HG03097 (cell line): ENCODE data around the gene KCNH3.

ENCODE experiments used
- ATAC-seq: cut with Tn5 transposase; IDR thresholded peaks from one replicate; pipeline ENCODE4 v1.9.1; 2021; ENCODE audit not compliant: unreplicated experiment, low FRiP score

The KCNH3 gene

GRCh38 chr12:49559011-49559675, 20.3 kb downstream of the KCNH3 start:
- ATAC-seq: no peak

DNA sequence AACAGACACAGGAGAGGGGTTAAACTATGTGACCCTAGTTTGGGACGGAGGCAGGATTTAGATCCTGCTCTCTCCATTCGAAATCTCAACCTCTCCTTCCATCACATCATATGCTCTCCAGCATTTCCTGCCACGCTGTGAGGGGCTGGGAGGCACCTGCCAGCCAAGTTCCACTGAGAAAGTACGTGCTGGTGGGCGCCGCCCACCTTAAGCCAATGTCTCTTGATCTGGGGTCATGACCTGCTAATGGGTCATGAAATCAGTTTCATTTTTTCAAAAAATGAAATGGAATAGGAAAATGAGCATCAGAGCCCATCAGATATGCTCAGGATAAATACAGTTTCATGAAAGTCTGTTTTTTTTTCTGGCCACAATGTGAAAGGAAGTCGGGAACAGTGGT, 21.9 kb downstream of the KCNH3 start:
- ATAC-seq: no peak

GRCh38 chr12:49562233-49562632, 23.4 kb downstream of the KCNH3 start:
- no peak for ATAC-seq

DNA sequence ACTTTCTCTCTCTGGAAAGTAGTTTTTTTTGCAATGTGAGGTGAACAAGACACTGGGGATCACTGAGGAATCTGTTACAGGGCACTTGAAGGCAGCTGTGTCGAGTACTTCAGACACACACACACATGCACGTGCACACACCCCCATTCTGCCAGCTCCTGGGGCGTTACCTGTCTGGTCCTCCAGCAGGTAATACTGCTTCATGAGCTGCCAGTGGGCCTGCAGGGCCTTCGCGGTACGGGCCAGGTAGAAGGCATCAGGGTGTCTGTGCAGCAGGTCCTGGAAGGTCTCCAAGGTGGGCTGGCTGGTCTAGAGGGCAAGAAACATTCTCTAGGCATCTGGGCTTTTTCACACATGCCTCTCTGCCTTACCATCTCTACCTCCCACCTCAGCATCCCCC, 24.0 kb downstream of the KCNH3 start:
- no peak for ATAC-seq

DNA sequence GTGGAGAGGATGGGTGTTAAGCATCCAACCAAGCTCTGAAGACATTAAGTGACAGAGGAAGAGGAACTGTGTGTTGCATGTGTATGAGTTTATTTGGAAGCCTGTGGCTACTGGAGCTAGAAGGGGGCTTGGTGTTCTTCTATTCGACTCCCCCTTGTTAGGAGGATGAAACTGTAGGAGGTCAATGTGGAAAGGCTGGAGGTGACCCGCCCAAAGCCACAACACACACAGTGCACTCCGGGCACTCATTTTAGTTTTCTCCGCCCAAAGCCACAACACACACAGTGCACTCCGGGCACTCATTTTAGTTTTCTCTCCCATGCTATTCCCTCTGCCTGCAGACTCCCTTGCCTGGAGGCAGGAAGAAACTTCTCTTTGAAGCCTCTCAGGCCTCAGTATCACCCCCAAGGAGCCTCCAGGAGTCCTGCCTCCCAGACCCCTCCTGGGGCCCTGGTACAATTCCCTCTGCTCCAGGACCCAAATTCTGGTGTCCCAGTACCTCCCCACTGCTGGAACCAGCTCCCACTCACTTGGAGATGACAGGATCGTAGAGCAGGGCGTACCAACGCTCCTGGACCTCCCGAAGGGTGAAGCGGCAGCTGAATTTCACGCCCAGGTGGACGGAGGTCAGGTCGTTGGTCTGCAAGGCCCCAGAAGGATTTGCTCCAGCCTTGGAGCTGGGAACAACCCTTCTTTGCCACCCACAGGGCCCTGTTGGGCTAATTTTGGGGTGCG, 25.3 kb downstream of the KCNH3 start:
- no peak for ATAC-seq

DNA sequence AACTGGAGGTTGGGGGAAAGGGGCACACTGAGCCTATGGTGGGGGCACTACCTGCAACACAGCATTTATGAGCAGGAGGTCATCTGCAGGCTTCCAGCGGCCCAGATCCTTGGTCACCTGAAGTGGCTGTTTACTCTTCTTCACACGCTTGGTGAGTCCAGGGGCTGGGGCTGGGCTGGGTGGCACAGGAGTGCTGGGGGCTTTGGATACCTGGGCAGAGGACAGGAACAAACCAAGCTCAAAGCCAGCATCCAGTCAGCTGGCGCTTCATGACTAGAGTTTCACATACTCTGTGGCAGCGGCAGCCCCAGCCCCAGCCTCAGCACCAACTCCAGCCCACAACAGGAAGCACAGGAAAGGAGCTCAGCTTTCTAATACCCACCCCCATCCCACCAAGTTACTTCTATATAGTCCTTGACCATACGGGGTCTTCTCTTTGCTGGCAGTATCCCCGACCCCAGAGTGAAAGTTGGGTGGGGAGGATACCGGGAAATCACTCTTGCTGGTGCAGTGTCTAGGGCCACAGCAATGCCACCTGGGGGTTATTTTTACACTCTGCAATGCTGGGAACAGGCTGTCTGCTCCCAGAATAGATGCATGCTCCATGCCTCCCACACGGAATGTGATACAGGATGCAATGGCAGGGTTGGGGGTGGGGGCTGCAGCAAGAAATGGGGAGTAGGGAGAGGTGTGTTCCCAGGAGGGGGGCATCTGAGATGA, 26.0 kb downstream of the KCNH3 start:
- ATAC-seq: no peak

- no peak for ATAC-seq
Observed at GRCh38 chr12:49565406-49566265, 26.8 kb downstream of the KCNH3 start.

DNA sequence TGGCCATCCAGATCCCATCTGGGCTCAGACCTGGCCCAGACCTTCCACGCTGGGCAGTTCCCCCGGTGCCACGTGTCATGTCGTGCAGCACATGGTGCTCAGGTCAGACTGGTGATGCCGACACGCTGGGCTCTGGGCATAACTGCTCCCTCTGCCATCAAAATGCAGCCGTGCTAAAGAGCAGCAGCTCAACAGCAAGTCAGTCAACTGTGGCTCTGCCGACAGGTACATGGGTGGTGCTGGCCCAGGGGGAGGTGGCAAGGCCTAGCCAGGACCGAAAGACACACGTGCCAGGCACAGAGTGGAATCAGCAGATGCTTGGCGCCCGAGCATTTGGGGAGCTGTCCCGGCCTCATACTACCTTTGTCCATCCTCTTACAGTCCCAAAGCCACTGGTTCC, 27.5 kb downstream of the KCNH3 start:
- ATAC-seq: no peak

DNA sequence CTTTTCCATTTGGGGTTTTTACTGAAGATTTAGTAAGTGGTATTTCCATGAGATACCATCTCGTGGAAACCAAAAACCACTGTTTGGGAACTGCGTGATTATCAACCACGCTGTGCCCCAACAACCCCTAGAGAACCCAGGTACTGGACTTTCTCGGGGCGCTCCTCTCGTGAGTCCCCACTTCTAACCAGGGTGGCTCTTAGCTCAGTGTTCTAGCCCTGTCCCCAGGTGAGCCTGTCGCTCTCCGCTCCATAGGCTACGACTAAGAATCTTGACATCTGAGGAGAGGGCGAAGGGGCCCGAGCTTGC, 28.4 kb downstream of the KCNH3 start:
- no peak for ATAC-seq

DNA sequence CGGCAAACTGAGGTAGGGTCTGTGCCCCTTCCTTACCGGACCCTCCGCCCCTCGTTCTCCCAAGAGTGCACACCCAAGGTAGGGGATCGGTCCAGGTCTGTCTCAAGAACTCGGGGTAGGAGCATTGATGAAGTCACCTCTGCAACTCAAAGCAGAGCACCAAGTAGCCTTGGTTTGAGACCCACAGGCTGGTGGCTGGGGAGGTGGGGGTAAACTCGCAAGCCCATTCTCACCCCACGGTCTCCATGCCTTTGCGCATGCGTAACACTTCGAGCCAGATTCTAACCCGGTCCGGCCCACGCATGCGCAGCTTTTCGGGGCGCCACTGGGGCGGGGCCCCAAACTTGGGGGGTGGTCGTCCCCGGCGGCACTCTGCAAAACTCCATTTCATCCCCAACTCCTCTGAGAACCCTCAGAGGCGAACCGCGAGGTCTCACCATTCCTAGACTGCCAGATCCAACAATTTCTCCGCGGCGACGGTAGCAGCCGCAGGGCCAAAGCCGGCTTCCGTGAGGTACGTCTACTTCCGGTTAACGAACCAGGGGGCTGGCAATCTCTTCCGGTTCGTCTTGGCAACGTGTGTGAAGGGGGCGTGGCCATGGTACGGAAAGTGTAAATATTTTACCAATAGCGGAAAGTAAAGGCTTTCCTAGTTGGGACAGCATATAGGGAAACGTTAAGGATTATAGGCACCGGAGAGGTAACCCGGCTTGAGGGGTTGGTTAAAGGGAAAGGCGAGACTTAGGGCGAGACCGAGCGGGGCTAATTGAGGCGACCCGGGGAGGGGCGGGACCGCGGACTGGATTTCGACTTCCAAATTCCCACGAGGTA, 29.0 kb downstream of the KCNH3 start, which contains the start of gene MCRS1:
Gene MCRS1 (minus strand): TSS at position 532 of the 831 bp plus-strand sequence. CDS start 1,411 bp downstream, outside the sequence.
- peak; percentile 69 for ATAC-seq

DNA sequence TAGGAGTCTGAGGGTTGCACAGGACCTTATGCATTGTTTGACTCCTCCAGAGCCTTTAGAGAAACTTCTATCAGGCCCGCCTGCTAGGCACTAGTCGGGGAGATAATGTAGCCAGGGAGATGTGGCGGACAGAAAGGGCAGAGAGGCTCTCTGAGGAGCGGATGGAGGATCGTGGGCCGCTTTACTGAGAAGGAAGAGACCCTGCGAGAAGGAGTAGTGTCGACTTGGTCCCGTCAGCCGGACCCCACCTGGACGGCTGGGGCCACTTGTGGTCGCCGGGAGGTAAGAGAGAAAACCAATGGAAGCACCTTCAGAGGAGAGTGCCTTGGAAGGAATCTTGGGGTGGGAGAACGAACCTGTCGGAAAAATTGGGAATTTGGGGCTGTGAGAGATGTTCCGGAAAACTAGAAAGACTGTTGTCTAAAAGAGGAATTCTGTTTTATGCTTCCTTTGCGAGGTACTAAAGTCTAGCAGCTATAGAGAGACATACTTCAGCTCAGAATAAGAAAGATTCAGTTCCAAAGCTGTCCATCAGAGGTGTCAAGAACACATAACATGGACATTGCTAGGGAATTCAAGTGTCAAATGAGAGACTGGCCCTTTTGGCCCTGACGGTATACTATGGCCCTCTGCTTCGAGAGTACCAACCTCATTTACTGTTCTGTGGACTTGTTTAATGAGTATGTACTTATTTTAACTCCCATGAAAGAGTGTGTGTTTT, 29.8 kb downstream of the KCNH3 start:
- peak; percentile 6 for ATAC-seq

DNA sequence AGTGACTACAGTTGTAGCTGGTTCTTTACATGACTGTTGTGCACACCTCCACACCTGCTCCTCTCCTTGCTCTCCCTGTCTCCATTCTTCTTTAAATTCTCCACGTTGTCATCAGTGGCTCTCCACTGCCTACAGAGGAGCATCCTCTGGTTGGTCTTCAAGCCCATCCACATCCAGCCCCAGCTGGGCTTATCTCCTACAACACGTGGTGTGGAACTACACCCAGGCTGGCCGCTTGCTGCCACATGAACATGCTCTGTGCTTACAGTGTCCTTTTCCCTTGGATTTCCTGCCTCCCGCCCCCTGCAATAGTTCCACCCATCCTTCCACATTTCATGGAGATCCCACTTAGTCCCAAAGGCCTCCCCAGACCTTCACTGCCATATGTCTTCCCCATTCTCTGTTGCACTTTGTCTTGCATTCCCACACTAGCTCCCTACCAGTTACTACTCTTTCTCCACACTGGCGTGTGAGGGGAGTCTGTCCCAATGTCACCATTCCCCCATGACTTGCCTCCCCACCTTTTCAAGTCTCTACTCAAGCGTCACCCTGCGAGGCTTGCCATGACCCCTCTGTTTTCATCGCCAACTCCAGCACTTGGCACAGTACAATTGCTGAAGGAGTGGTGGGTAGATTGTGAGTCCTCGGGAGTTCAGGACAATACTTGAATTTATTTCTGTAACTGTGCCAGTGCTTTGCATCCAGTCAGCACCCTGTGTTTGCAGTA, 38.9 kb downstream of the KCNH3 start:
- ATAC-seq: no peak

GRCh38 chr12:49578471-49579112, 39.8 kb downstream of the KCNH3 start:
- no peak for ATAC-seq

GRCh38 chr12:49580572-49581535, 42.0 kb downstream of the KCNH3 start:
- ATAC-seq: no peak

DNA sequence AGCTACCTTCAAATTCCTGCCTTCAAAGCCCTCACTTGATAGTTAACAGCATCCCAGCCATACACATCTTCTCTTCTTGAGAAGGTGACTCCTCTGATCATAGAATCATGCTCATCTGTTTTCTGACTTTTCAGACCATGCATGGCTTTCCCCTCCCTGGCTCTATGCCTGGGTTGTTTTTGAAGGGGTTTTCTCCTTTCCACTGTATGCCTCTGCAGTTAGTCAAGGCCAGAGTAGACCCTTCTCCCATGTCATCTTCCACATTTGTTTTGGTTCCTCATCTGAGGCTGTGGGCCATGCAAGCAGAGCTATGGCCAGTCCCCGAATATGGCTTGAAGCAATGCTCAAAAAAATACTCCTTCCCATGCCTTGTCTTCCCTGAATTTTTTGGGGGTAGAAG, 43.4 kb downstream of the KCNH3 start:
- ATAC-seq: no peak

DNA sequence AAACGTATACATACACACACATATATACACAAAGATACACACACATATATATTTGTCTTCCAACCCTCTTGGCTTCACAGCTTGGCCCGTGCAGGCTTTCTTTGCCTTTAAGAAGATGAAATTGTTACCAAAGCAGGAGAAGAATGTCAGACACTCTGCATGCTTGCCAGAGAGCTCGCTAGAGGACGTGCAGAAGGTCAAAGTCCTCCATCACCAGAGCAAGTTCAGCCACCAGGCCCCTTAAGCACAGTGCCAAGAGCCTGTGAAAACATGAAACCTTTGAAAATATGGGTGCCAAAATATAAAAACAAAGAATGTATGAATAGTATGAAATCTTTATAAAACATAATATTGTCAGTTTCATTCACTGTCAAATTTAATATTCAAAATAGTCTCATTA, 44.0 kb downstream of the KCNH3 start:
- no peak for ATAC-seq
